GM08714 (cell line): ENCODE data around the gene COL5A3.

Experiments used
- H3K4me3 ChIP-seq: fragments of 200-500 bp; sonication (Bioruptor generic); 2 replicates; pipeline ENCODE4 v1.5.1; 2014; ENCODE audit warnings: mild to moderate bottlenecking, low read length, inconsistent platforms
- ZNF274 ChIP-seq: IDR thresholded peaks from 2 replicates; pipeline ENCODE4 v1.6.1; 2012; ENCODE audit warnings: mild to moderate bottlenecking, low read depth, low read length

The COL5A3 gene

DNA sequence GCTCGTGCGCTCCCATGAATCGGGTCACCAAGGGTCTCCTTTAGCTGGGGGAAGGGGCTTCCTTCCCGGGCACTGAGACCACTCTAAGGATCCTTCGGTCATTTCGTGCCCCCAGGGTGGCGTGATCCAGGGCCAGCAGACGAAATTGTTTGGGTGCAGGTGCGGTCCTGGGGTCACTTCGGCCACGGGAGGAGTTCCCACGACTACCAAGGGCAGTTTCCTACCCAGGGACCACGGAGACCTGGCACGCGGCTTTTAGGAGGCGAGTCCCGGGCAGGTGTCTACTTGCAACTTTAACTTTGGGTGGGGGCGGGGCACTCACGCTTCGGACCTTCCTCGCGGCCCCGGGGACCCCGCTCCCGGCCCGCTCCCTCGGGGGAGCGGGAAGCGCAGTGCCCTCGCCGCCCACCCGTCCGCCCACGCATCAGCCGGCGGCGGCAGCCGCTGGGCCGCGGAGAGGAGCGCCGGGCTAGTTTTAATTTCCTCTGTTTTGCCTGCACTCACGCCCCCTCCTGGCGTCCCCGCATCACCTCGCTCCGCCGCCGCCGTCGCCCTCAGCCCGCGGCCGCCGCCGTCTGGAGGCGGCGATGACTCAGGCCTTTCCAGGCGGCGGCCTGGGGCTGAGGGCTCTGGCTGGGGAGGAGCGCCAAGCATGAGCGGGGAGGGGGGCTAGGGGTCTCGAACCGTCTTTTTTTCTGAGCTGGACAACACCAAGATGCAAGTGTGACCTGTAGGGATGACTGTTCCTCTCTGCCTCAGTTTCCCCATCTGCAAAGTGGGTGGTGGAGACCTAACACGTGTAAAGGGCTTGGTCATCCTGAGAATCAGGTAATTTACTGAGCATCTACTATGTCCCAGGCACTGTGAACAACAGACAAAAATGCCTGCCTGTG, 95.7 kb downstream of the COL5A3 start:
- H3K4me3 ChIP-seq: peak overlapping the region; percentile 39; the same call in 1 of the 2 replicates
- no peak for TF ChIP-seq ZNF274

- no peak for TF ChIP-seq ZNF274
- H3K4me3 ChIP-seq: peak overlapping the region; percentile 39; the same call in 1 of the 2 replicates
These were observed 96.3 kb downstream of the COL5A3 start for GRCh38 chr19:9914001-9914314.

DNA sequence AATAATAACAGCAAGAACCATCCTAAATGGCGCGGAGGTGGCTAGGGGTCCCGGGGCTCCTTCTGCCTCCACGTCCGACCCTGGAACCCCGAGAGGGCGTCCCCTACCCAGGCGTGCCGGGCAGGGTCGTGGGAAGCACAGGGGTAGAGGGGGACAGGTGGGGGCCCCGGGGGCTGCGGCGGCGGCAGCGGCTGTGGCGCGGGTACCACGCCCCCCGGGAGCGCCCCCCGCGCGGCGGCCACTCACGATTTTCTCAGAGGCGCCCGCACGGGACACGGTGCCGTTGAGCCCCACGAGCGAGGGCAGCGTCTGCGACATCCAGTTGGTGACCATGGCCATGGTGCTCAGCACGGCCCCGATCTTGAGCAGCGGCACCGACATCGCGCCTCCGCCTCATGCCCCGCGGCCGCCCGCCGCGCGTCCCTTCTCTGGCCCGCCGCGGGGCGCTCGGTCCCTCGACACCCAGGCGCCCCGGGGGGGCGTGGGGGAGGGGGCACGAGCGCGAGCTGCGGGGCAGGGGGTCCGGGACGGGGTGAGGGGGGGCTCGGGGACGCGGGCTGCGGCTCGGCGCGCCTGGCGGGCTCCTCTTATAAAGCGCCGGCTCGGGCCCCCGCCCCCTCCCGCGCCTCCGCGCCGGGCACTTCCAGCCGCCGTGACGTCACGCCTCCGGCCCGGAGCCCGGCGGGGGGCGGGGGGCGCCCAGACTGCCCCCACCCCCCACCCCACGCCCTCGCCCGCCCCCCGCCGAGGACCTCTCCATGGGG, 96.9 kb downstream of the COL5A3 start:
- H3K4me3 ChIP-seq: no peak overlapping the region
- no peak for TF ChIP-seq ZNF274

GRCh38 chr19:9912551-9913236, 97.6 kb downstream of the COL5A3 start:
- no peak for TF ChIP-seq ZNF274

DNA sequence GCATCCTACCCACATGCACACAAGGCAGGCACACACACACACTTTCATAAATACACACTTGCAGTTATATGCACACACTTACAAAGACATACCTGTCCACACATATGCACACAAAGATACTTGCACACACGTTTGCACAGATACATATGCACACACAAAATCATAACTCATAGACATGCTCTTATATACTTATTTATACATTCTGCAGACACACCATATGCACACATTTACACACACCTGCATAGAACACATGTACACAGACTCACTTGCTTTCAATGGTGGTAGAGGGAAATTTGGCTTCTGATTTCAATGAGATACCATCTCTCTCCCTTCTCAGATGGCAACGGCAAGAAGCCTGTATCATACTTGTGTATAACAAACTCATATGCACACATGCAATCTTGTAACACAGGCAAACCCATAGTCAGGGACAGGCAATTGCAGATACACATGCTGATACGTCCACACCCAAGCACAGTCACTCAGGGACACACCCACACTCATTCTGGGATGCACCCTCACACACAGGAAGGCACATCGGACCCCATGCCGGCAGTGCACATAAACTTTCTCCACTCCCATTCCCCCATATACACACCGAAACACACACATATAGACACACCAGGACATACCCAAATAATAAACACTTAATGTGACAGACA, 98.6 kb downstream of the COL5A3 start:
- no peak for TF ChIP-seq ZNF274
- no peak overlapping the region for H3K4me3 ChIP-seq

More at GRCh38 chr19:9912551-9913236, 97.6 kb downstream of the COL5A3 start:
- H3K4me3 ChIP-seq: no peak overlapping the region

GRCh38 chr19:9910625-9911024, 99.7 kb downstream of the COL5A3 start:
- no peak for TF ChIP-seq ZNF274
- no peak overlapping the region for H3K4me3 ChIP-seq
